ENCODE data around the gene DUSP2. TPM values are rescaled to one million over a fixed set of nuclear protein-coding genes. Genes with fewer than 3 reads are reported as not detected.

DUSP2 gene
- polyA plus RNA-seq, 4 donors: 0.45 to 5.1 (median 2.4) TPM

DNA sequence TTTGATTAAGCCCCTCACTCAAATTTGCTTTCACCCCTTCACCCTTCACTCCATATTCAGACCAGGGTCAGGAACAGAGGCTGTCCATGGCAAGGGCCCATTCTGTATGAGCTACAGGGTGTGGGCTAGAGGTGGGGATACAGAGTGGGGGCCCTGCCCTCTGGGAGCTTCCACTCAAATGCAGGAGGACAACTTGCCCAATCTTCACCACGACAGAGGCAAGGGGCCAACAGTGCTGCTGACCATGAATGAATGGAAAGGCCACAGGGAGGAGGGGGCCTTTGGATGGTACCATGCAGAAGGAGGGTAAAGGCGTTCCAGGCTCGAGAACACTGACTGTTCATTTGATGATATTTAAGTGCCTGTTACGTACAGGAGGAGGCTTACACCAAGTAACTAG is 51.7 kb downstream of the DUSP2 start:
- DNase-seq (no peak), FAIRE-seq (no peak)
- Histone ChIP-seq H3K4me3 (ENCODE audit: low read depth in 1 of 3, low read length in 3 of 3) (no peak overlapping the region), H3K27ac (ENCODE audit: low read depth in 1 of 3, low read length in 2 of 3) (no peak overlapping the region), H3K27me3 (ENCODE audit: control insufficient read depth in 3 of 3, insufficient read depth in 3 of 3, low read length in 3 of 3) (no peaks in the 10 kb centered on the region), H3K36me3 (ENCODE audit: control insufficient read depth in 3 of 3, insufficient read depth in 2 of 3, low read depth in 1 of 3, low read length in 3 of 3) (no peaks in the 10 kb centered on the region), H3K9me3 (ENCODE audit: control insufficient read depth in 2 of 2, insufficient read depth in 1 of 2, low read depth in 1 of 2, low read length in 1 of 2) (no peaks in the 10 kb centered on the region), H3K4me1 (ENCODE audit: control insufficient read depth in 3 of 3, insufficient read depth in 2 of 3, low read depth in 1 of 3, low read length in 2 of 3) (no peaks in the 10 kb centered on the region)
- WGBS, 3 donors: 91 to 97% (median 93%) methylated on average over 4 of the region's 4 CpGs

Other genes starting within 250 kb of the DUSP2 start
- gene ANKRD36C, start 153.6 kb downstream of the DUSP2 start, polyA plus RNA-seq: 1 to 10 TPM in 2 of 4 donors, under 1 TPM in 1, not detected in 1; 0.27 to 8.3 (median 2.8) TPM
- 1 to 10 TPM in 1 of 4 donors, under 1 TPM in 2, not detected in 1; 0.22 to 6.5 (median 0.93) TPM for gene GPAT2, start 110.5 kb downstream of the DUSP2 start, polyA plus RNA-seq
- gene ADRA2B, start 28.9 kb downstream of the DUSP2 start, polyA plus RNA-seq: 1 to 10 TPM in 1 of 4 donors, under 1 TPM in 1, not detected in 2; 0.69 to 1.5 TPM
- gene ASTL, start 6.9 kb downstream of the DUSP2 start, polyA plus RNA-seq: not detected
- 100 to 1,000 TPM in 1 of 4 donors, 10 to 100 TPM in 3; 44.5 to 123 (median 66.7) TPM for gene STARD7, start 63.4 kb upstream of the DUSP2 start, polyA plus RNA-seq
- 10 to 100 TPM; 12.1 to 47.9 (median 21.1) TPM for gene TMEM127, start 120.6 kb upstream of the DUSP2 start, polyA plus RNA-seq
- 10 to 100 TPM; 50.3 to 73.2 (median 56.6) TPM for gene CIAO1, start 120.8 kb upstream of the DUSP2 start, polyA plus RNA-seq
- gene SNRNP200, start 160.1 kb upstream of the DUSP2 start, polyA plus RNA-seq: 100 to 1,000 TPM in 1 of 4 donors, 10 to 100 TPM in 3; 55.4 to 156 (median 66.9) TPM
- 1 to 10 TPM in 1 of 4 donors, under 1 TPM in 2, not detected in 1; 0.27 to 1.9 (median 0.92) TPM for gene ITPRIPL1, start 179.9 kb upstream of the DUSP2 start, polyA plus RNA-seq
- gene NCAPH, start 190.3 kb upstream of the DUSP2 start, polyA plus RNA-seq: 10 to 100 TPM in 1 of 4 donors, 1 to 10 TPM in 3; 1.6 to 16.7 (median 5.6) TPM